HG02938 (cell line): ENCODE results near the gene RTN4RL2.
"Not testable (repeated sequence)": the region's sequence is repeated elsewhere in the genome, so short reads cannot be mapped to it uniquely, and the experiment has no call there.

ENCODE experiments used
- ATAC-seq: cut with Tn5 transposase; IDR thresholded peaks from one replicate; pipeline ENCODE4 v1.9.1; 2021; ENCODE audit warnings: mild to moderate bottlenecking, moderate library complexity; ENCODE audit not compliant: unreplicated experiment

RTN4RL2 gene

GRCh38 chr11:57432149-57432561 lies 28.2 kb upstream of the RTN4RL2 start:
- ATAC-seq = no peak

- no peak for ATAC-seq
Measured at GRCh38 chr11:57432714-57433163, 27.6 kb upstream of the RTN4RL2 start.

GRCh38 chr11:57434640-57435546 lies 25.4 kb upstream of the RTN4RL2 start:
- no peak for ATAC-seq

- ATAC-seq = no peak
Measured at GRCh38 chr11:57436031-57436430, 24.3 kb upstream of the RTN4RL2 start.

- ATAC-seq = no peak
Measured at GRCh38 chr11:57438345-57439285, 21.7 kb upstream of the RTN4RL2 start.

- no peak for ATAC-seq
Measured at GRCh38 chr11:57439786-57440185, 20.5 kb upstream of the RTN4RL2 start.

- no peak for ATAC-seq
Measured at GRCh38 chr11:57440744-57441414, 19.4 kb upstream of the RTN4RL2 start.

GRCh38 chr11:57444362-57445121 lies 15.8 kb upstream of the RTN4RL2 start:
- ATAC-seq = no peak

- ATAC-seq = not testable (repeated sequence)
Measured at GRCh38 chr11:57445122-57445394, 15.3 kb upstream of the RTN4RL2 start.

GRCh38 chr11:57446055-57446454 lies 14.3 kb upstream of the RTN4RL2 start:
- no peak for ATAC-seq

- ATAC-seq = no peak
Measured at GRCh38 chr11:57453543-57454177, 6.7 kb upstream of the RTN4RL2 start.

GRCh38 chr11:57456960-57457642 lies 3.2 kb upstream of the RTN4RL2 start:
- peak; percentile 62 for ATAC-seq

- ATAC-seq = peak; percentile 23
Measured at GRCh38 chr11:57457643-57458023, 2.7 kb upstream of the RTN4RL2 start.

GRCh38 chr11:57458060-57458409 lies 2.3 kb upstream of the RTN4RL2 start:
- ATAC-seq = no peak

GRCh38 chr11:57458410-57459163 lies 1.7 kb upstream of the RTN4RL2 start:
- no peak for ATAC-seq

- ATAC-seq = no peak
Measured at GRCh38 chr11:57459164-57460021, 935 bp upstream of the RTN4RL2 start.

- no peak for ATAC-seq
Measured at GRCh38 chr11:57460758-57461749, 726 bp downstream of the RTN4RL2 start.
